ENCODE data around the gene INPP5K.

GRCh38 chr17:1518410-1518809 is 2.0 kb upstream of the INPP5K start:
- TF ChIP-seq POLR2A (IDR thresholded peaks at IDR 0.05), result no peak
- TF ChIP-seq CTCF (IDR thresholded peaks at IDR 0.05), result no peak
